ENCODE measurements around the gene UQCRC1.

Gene UQCRC1

GRCh38 chr3:48571938-48572337 is 37.5 kb downstream of the UQCRC1 start:
- peak overlapping the region; percentile 100 for H3K27ac ChIP-seq
- CTCF ChIA-PET, result interaction anchor here (0.7 kb wide), 1 partner anchor 690 kb away, joined by 3 read pairs; no protein-coding TSS in a partner anchor
- DNase-seq (ENCODE audit: low spot score), result no peak
- POLR2A ChIA-PET (ENCODE audit: low non-redundant PET), result no interaction called here
- TF ChIP-seq, protein P1, sequence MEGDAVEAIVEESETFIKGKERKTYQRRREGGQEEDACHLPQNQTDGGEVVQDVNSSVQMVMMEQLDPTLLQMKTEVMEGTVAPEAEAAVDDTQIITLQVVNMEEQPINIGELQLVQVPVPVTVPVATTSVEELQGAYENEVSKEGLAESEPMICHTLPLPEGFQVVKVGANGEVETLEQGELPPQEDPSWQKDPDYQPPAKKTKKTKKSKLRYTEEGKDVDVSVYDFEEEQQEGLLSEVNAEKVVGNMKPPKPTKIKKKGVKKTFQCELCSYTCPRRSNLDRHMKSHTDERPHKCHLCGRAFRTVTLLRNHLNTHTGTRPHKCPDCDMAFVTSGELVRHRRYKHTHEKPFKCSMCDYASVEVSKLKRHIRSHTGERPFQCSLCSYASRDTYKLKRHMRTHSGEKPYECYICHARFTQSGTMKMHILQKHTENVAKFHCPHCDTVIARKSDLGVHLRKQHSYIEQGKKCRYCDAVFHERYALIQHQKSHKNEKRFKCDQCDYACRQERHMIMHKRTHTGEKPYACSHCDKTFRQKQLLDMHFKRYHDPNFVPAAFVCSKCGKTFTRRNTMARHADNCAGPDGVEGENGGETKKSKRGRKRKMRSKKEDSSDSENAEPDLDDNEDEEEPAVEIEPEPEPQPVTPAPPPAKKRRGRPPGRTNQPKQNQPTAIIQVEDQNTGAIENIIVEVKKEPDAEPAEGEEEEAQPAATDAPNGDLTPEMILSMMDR (conservative IDR thresholded peaks at IDR 0.05; ENCODE audit: low read depth), result no peak

DNA sequence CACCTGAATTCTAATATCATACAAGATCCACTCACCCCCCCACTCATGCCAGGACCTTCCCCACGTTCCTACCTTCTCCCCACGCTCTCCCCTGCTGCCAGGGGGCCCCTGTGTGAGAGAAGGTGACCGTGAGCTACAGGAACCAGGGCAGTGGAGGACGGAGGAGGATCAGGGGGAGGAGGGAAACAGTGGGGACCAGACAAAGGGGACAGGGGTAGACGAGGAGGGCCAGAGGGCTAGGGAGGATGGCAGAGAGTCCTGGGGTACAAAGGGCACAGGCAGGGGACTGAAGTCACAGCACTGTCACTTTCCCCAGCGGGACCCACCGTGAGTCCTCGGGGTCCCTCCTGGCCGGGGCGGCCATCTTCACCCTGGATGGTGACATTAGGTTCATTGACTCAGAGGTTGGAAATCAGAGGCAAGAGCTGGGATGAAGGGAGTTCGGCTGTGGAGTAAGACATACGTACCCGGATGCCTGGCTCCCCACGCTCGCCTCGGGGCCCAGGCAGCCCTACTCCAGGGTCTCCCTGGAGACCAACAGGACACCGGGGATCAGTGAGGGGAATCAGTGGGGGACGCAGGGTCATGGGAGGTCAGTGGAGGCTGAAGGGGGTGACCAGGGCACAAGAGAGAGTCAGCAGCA is 39.5 kb downstream of the UQCRC1 start:
- DNase-seq (ENCODE audit: low spot score), result no peak
- CTCF ChIA-PET, result no interaction called here
- TF ChIP-seq, protein P1 (conservative IDR thresholded peaks at IDR 0.05; ENCODE audit: low read depth), result no peak
- POLR2A ChIA-PET (ENCODE audit: low non-redundant PET), result no interaction called here
- peak overlapping the region; percentile 100 for H3K27ac ChIP-seq

- POLR2A ChIA-PET (ENCODE audit: low non-redundant PET), result no interaction called here
- CTCF ChIA-PET, result no interaction called here
- peak overlapping the region; percentile 100 for H3K27ac ChIP-seq
- DNase-seq (ENCODE audit: low spot score), result no peak
- TF ChIP-seq, protein P1 (conservative IDR thresholded peaks at IDR 0.05; ENCODE audit: low read depth), result no peak
These were observed 40.0 kb downstream of the UQCRC1 start for GRCh38 chr3:48569400-48569799.

DNA sequence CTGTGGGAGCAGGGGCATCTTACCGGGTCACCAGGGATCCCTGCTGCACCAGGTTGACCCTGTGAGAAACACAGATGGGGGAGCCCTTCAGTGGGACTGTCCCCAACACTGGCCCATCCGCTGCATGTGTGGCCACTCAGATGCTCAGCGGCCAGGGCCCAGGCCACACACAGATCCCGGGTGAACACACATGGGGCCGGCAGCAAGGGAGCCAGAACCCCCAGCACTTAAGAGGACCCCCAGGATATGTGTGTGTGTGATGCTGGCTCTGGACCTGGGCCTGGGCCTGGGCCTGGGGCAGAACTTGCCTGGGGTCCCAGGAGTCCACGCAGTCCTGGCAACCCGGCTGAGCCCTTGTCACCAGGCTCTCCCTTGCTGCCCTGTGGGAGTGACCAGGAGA is 41.0 kb downstream of the UQCRC1 start:
- ChIA-PET CTCF (no interaction called here), POLR2A (ENCODE audit: low non-redundant PET) (no interaction called here)
- no peak for DNase-seq (ENCODE audit: low spot score)
- peak overlapping the region; percentile 100 for H3K27ac ChIP-seq
- TF ChIP-seq, protein P1 (conservative IDR thresholded peaks at IDR 0.05; ENCODE audit: low read depth), result no peak

DNA sequence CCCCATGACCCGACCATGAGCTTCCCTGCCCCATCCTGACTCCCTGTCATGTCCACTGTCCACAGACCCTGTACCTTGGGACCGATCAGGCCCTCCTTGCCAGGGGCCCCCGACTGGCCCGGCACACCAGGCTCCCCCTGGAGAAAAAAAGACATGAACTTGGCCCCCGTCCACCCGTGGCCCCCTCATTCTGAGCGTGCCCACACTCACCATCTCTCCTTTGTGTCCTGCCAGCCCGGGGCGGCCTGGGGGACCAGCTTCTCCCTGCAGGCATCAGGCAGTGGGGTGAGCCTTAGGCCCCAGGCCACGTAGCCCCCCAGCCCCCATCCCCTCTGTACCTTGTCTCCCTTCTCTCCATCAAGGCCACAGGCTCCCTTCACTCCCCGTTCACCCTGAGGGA is 41.9 kb downstream of the UQCRC1 start:
- CTCF ChIA-PET, result no interaction called here
- TF ChIP-seq, protein P1 (conservative IDR thresholded peaks at IDR 0.05; ENCODE audit: low read depth), result no peak
- DNase-seq (ENCODE audit: low spot score), result no peak
- POLR2A ChIA-PET (ENCODE audit: low non-redundant PET), result no interaction called here
- peak overlapping the region; percentile 100 for H3K27ac ChIP-seq

DNA sequence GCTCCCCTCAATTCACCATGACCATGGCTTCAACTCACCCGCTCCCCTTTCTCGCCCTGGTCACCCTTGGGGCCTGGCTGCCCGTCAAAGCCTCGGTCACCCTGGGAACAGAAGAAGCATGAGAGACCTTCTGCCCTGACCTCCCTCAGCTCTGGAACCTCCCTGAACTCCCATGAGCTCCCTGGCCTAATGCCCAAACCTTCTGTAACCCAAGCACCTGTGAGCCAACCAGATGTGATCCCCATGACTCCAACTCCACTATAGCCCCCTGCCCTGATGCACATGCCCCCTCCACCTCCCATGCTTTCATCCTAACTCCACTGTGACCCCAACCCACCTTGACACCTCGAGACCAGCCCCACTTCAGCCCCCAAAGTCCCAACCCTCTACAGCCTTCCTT is 42.4 kb downstream of the UQCRC1 start:
- peak overlapping the region; percentile 100 for H3K27ac ChIP-seq
- CTCF ChIA-PET, result no interaction called here
- POLR2A ChIA-PET (ENCODE audit: low non-redundant PET), result interaction anchor here (0.6 kb wide), 1 partner anchor 57 kb away, joined by 6 read pairs; no protein-coding TSS in a partner anchor
- no peak for DNase-seq (ENCODE audit: low spot score)
- TF ChIP-seq, protein P1 (conservative IDR thresholded peaks at IDR 0.05; ENCODE audit: low read depth), result no peak
